Nasal cavity respiratory epithelium epithelial cell of viscerocranial mucosa (primary cell): ENCODE data around the gene PIERCE2. TPM values are rescaled to one million over a fixed set of nuclear protein-coding genes. Genes with fewer than 3 reads are reported as not detected.

Source experiments
- total RNA-seq: library from RNA; depleted of rRNA; stranded (reverse); fragments of >200 nt; gene quantifications from 2 replicates; pipeline ENCODE4 v1.2.3, GENCODE V29; 2014

Gene PIERCE2
- 1.4 and 2.1 TPM in 2 replicates for total RNA-seq

DNA sequence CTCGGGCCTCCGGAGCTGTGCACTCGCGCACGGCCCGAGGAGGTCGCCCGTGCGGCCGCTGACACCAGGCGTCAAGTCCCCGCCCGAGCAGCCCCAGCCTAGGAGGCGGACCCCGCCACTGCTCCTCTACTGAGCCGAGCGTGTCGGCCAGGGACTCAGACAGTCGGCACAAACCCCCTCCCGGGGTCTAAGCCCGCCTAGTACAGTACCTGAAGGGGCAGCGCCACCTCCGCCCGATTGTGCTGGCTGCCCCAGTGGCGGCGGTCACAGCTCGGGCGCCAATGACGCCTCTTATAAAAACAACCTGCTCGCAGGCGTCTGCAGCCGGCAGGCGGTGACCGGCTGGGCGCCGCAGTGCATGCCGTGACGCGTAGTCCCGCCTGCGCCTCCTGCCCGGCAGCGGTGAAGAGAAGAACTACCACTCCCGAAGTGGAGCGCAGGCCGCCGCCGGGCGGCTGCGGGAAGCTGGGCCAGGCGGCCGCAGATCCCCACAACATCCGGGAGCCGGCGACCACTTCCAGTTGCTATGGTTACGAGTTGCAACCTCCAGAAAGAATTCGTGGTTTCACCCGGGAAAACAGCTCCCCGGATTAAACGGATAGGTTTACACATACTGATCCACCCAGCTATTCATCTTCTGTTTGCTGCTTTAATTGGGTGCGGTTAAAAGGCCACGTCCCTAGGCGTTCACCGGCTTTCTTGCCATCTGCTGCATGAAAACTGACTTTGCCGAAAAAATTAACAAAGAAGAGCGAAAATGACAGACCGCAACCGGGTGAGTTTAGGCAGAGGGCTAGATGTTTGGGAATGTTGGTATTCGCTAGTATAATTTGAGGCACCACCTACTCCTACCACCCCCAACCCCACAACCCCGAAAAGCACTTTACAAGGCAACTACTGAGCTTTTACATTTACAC is at the start of gene PIERCE2, which contains the start of gene CCPG1:
Gene PIERCE2 (plus strand): TSS at position 484 of the 917 bp plus-strand sequence. CDS start 274 bp downstream, at position 758.
Gene CCPG1 (minus strand): TSS at position 348 of the 917 bp plus-strand sequence. CDS start 18,935 bp downstream, outside the sequence.

Other genes with a start within 250 kb of the PIERCE2 start
- 104 and 187 TPM in 2 replicates for gene RSL24D1, start 211.6 kb upstream of the PIERCE2 start, total RNA-seq
- 13.0 and 19.0 TPM in 2 replicates for gene RAB27A, start 118.7 kb upstream of the PIERCE2 start, total RNA-seq
- 4.9 and 8.2 TPM in 2 replicates for gene PIGBOS1, start 89.4 kb upstream of the PIERCE2 start, total RNA-seq
- 8.5 and 9.0 TPM in 2 replicates for gene PIGB, start 89.3 kb upstream of the PIERCE2 start, total RNA-seq
- gene CCPG1, start 136 bp upstream of the PIERCE2 start, total RNA-seq: 81.0 and 134 TPM in 2 replicates
- gene DNAAF4, start 99.7 kb downstream of the PIERCE2 start, total RNA-seq: 0.68 and 1.6 TPM in 2 replicates
- 0.34 and 2.8 TPM in 2 replicates for gene PYGO1, start 179.8 kb downstream of the PIERCE2 start, total RNA-seq